Activated naive CD4-positive, alpha-beta T cell treated with anti-CD3 and anti-CD28 coated beads, Interleukin-2, amount 50 U/mL, for 16 hours (primary cell): Measurements from ENCODE around the gene LMO7.

Experiments
- DNase-seq: peaks from one replicate; pipeline ENCODE4 v3.0.0-alpha.2; 2020

Gene LMO7

GRCh38 chr13:75908141-75908540 is 272.0 kb downstream of the LMO7 start:
- DNase-seq = no peak
